HepG2 (cell line): ENCODE data around the gene ANKRD42. TPM values are rescaled to one million over a fixed set of nuclear protein-coding genes. Genes with fewer than 3 reads are reported as not detected.

Experiments
- FOXA3 ChIP-seq: IDR thresholded peaks from 2 replicates; pipeline ENCODE4 v1.6.1; 2016; ENCODE audit warnings: missing genetic modification reagents, missing compliant biosample characterization
- GABPA ChIP-seq, 2 experiments: IDR thresholded peaks; 2 replicates each; pipeline ENCODE4 v1.6.1; 2011 to 2016; ENCODE audit warnings: low read depth in 2 of 2, low read length in 1 of 2, missing biosample characterization in 1 of 2, missing genetic modification characterization in 1 of 2
- IKZF4 ChIP-seq: sonication (generic); formaldehyde crosslinking; IDR thresholded peaks from 2 replicates; pipeline ENCODE4 v1.5.1; 2020; ENCODE audit warnings: borderline replicate concordance, mild to moderate bottlenecking, low read depth, missing genetic modification reagents; ENCODE audit errors: not compliant biosample characterization
- KDM5A ChIP-seq: fragments of 200-600 bp; sonication (generic); IDR thresholded peaks from 2 replicates; pipeline ENCODE4 v1.7.0; 2018; ENCODE audit warnings: antibody characterized with exemption, mild to moderate bottlenecking, low read length, borderline replicate concordance
- KLF6 ChIP-seq: IDR thresholded peaks from 2 replicates; pipeline ENCODE4 v1.8.0; 2016; ENCODE audit warnings: missing biosample characterization, missing genetic modification reagents
- NFYB ChIP-seq: sonication (generic); formaldehyde crosslinking; IDR thresholded peaks from 2 replicates; pipeline ENCODE4 v1.4.0; 2020; ENCODE audit warnings: missing genetic modification reagents
- NR2F1 ChIP-seq, 2 experiments: fragments of 450-650 bp in 1 of 2; formaldehyde crosslinking in 1 of 2; IDR thresholded peaks; 2 replicates each; pipeline versions ENCODE4 v1.5.0 to v1.6.1; 2016 to 2020; ENCODE audit warnings: mild to moderate bottlenecking in 1 of 2, missing compliant biosample characterization in 1 of 2, missing genetic modification reagents in 1 of 2, moderate library complexity in 1 of 2
- PBX3 ChIP-seq: sonication (generic); formaldehyde crosslinking; IDR thresholded peaks from 2 replicates; pipeline ENCODE4 v1.8.1; 2023; ENCODE audit warnings: missing genetic modification reagents, inconsistent platforms, borderline replicate concordance
- RBAK ChIP-seq: sonication (generic); formaldehyde crosslinking; IDR thresholded peaks from 2 replicates; pipeline ENCODE4 v1.5.1; 2020; ENCODE audit warnings: mild to moderate bottlenecking, missing genetic modification reagents
- RNF2 ChIP-seq: fragments of 450-650 bp; conservative IDR thresholded peaks from 2 replicates; pipeline ENCODE4 v1.6.1; 2016; ENCODE audit warnings: low read depth
- SRSF9 ChIP-seq: fragments of 200-400 bp; formaldehyde crosslinking; IDR thresholded peaks from 2 replicates; pipeline ENCODE4 v1.6.1; 2018; ENCODE audit warnings: borderline replicate concordance, mild to moderate bottlenecking, low read depth, low read length; ENCODE audit not compliant: insufficient read depth, poor library complexity, severe bottlenecking
- TBL1XR1 ChIP-seq: fragments of 150-350 bp; IDR thresholded peaks from 2 replicates; pipeline ENCODE4 v1.6.1; 2014; ENCODE audit warnings: borderline replicate concordance, low read length; ENCODE audit not compliant: partially characterized antibody
- TSC22D2 ChIP-seq: sonication (generic); formaldehyde crosslinking; IDR thresholded peaks from 2 replicates; pipeline ENCODE4 v1.5.1; 2020; ENCODE audit warnings: missing genetic modification reagents, mild to moderate bottlenecking, borderline replicate concordance
- ZBTB34 ChIP-seq: sonication (generic); formaldehyde crosslinking; IDR thresholded peaks from 2 replicates; pipeline ENCODE4 v1.8.0; 2022; ENCODE audit warnings: mild to moderate bottlenecking, missing genetic modification reagents
- ZBTB49 ChIP-seq: sonication (generic); formaldehyde crosslinking; IDR thresholded peaks from 2 replicates; pipeline ENCODE4 v1.4.0; 2020; ENCODE audit warnings: missing genetic modification reagents, borderline replicate concordance
- ZNF282 ChIP-seq: fragments of 450-650 bp; IDR thresholded peaks from 2 replicates; pipeline ENCODE4 v1.6.1; 2018; ENCODE audit not compliant: partially characterized antibody
- ZNF639 ChIP-seq: conservative IDR thresholded peaks from 2 replicates; pipeline ENCODE4 v1.6.1; 2018; ENCODE audit warnings: missing genetic modification reagents
- polyA plus RNA-seq, 8 experiments: library from polyadenylated mRNA; depleted of rRNA in 3 of 8; stranded (reverse) in 7 of 8; unstranded in 1 of 8; fragments of >200 nt; fragmentation: Illumina TruSeq in 4 of 8; extraction: Trizol in 4 of 8; gene quantifications; 2 replicates each; pipeline versions ENCODE4 v1.2.1 to v1.2.3, GENCODE V29; 2011 to 2016; ENCODE audit warnings: low read depth in 4 of 8, missing spikeins in 1 of 8, mixed read lengths in 1 of 8; ENCODE audit not compliant: insufficient read depth in 1 of 8
- total RNA-seq, 5 experiments: library from RNA; depleted of rRNA; stranded (reverse); fragments of >200 nt; fragmentation: Illumina TruSeq; extraction: Trizol; gene quantifications; 2 replicates each; pipeline ENCODE4 v1.2.3, GENCODE V29; 2016; ENCODE audit warnings: low read depth in 1 of 5
- TF ChIP-seq, protein P1 (sequence below): sonication (generic); formaldehyde crosslinking; IDR thresholded peaks from 2 replicates; pipeline ENCODE4 v1.5.0; 2020; ENCODE audit warnings: mild to moderate bottlenecking, missing genetic modification reagents

ANKRD42 gene
- total and polyA plus RNA-seq, 2 of the 13 experiments (the other 11 are each of a cell fraction or from before 2014, with no cell fraction given), result 2.2 to 3.7 TPM

DNA sequence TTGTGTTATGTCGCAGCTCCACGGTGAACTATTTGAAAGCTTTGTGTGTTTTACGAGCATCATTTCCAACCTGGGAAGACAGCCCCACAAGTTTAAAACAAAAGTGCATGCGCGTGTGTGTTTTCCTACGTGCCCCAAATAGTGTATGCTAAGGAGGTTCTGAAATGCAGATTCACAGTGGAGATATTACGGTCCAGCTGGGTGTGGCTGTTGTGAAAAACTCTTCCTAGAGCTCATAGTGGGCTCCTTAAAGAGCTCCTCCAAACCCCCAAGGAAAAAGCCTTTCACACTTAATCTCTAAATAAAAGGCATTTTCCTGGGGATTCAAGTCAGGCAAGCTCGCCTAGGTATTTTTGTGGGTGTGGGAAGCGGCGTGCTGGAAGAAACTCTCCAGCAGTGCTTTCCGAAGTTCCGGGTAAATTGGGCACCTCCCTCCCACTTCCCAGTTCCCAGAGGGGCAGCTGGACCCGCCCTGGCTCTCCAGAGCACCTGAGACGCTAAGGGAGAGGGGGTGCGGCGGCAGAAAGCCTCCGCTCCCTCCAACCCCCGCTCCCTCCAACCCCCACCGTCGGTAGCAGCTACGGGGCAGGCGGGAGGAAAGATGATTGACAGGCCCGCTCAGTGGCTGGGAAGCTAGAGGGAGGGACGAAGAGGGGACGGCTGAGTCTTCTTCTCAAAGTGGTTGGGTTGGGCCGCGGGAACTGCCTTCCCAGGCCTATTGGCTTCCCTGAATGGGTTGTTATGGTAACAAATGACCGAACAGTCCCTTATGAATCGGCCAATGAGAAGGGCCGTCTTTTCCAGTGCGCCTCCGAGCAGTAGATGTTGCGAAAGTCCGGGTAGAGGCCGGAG lies 37.1 kb upstream of the ANKRD42 start (continued):
- TF ChIP-seq ZBTB49 (CRISPR knock-in tag) (no peak), RNF2 (no peak), NFYB (CRISPR knock-in tag) (peak; percentile 90), RBAK (CRISPR knock-in tag) (no peak), TBL1XR1 (no peak), ZNF282 (no peak), ZBTB34 (peak; percentile 30; the same call in 1 of the 2 replicates), PBX3 (CRISPR knock-in tag) (peak; percentile 24; the same call in 1 of the 2 replicates), FOXA3 (CRISPR knock-in tag) (0 out of 2 replicates have a peak, but pooled peaks have one; percentile 10), TSC22D2 (CRISPR knock-in tag) (peak; percentile 14; the same call in 1 of the 2 replicates), ZNF639 (CRISPR knock-in tag) (peak; percentile 39; the same call in 1 of the 2 replicates), IKZF4 (CRISPR knock-in tag) (no peak), NR2F1 (CRISPR knock-in tag; IDR thresholded peaks at IDR 0.05) (no peak), SRSF9 (no peak), KDM5A (peak; percentile 46; the same call in 1 of the 2 replicates), KLF6 (CRISPR knock-in tag) (no peak), GABPA (IDR thresholded peaks at IDR 0.05; ENCODE audit: low read depth, low read length) (peak; percentile 29; the same call in 1 of the 2 replicates), GABPA (CRISPR knock-in tag; IDR thresholded peaks at IDR 0.05; ENCODE audit: low read depth) (no peak; the same call in 1 of the 2 replicates)
- TF ChIP-seq, protein P1, sequence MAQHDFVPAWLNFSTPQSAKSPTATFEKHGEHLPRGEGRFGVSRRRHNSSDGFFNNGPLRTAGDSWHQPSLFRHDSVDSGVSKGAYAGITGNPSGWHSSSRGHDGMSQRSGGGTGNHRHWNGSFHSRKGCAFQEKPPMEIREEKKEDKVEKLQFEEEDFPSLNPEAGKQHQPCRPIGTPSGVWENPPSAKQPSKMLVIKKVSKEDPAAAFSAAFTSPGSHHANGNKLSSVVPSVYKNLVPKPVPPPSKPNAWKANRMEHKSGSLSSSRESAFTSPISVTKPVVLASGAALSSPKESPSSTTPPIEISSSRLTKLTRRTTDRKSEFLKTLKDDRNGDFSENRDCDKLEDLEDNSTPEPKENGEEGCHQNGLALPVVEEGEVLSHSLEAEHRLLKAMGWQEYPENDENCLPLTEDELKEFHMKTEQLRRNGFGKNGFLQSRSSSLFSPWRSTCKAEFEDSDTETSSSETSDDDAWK (CRISPR knock-in tag), result no peak
